Activated CD8-positive, alpha-beta memory T cell treated with anti-CD3 and anti-CD28 coated beads, Interleukin-2, amount 10 ng/mL, durations not matched to agents 7 days and 5 days (primary cell): ENCODE results near the gene DNAL4. TPM values are rescaled to one million over a fixed set of nuclear protein-coding genes. Genes with fewer than 3 reads are reported as not detected.
A peak's percentile ranks its signal among the peaks of the same experiment; 100 is the strongest.

Source experiments
- ATAC-seq: fragments of 150-1000 bp; cut with Tn5 transposase; one replicate; pipeline ENCODE4 v1.10.0; 2021; ENCODE audit warnings: moderate library complexity
- CTCF ChIA-PET: fragments of 350-600 bp; sonication (Branson Sonifier 250); formaldehyde crosslinking; loops from one replicate; lab custom pipeline; 2021; ENCODE audit warnings: antibody characterized with exemption; lab: Charles Lee
- DNase-seq: peaks from one replicate; pipeline ENCODE4 v3.0.0-alpha.2; 2020
- H3K27ac Mint-ChIP-seq: one replicate; pipeline ENCODE4 v1.8.0; 2021; ENCODE audit warnings: mild to moderate bottlenecking, mixed read lengths
- H3K27me3 Mint-ChIP-seq: one replicate; pipeline ENCODE4 v1.8.0; 2021; ENCODE audit warnings: mixed read lengths
- H3K36me3 Mint-ChIP-seq: one replicate; pipeline ENCODE4 v1.8.0; 2021; ENCODE audit warnings: mild to moderate bottlenecking, mixed read lengths
- H3K4me1 Mint-ChIP-seq: one replicate; pipeline ENCODE4 v1.8.0; 2021; ENCODE audit warnings: mixed read lengths
- H3K4me3 Mint-ChIP-seq: one replicate; pipeline ENCODE4 v1.8.0; 2021; ENCODE audit warnings: mild to moderate bottlenecking, moderate library complexity, mixed read lengths
- H3K9me3 Mint-ChIP-seq: one replicate; pipeline ENCODE4 v1.8.0; 2022; ENCODE audit warnings: low read depth, mixed read lengths
- total RNA-seq, 2 experiments: library from RNA; stranded (reverse); gene quantifications; one replicate each; pipeline ENCODE4 v1.2.3, GENCODE V29; 2021

DNAL4 gene
- total RNA-seq, 2 experiments from 2014 or later = 8.2 to 8.9 TPM

- peak overlapping the region; percentile 27 for H3K4me3 Mint-ChIP-seq
- peak overlapping the region; percentile 56 for H3K27ac Mint-ChIP-seq
- H3K4me1 Mint-ChIP-seq = peaks cover 27% of the 10 kb centered on the region
- DNase-seq (peak; percentile 68), ATAC-seq (no peak)
- H3K36me3 Mint-ChIP-seq = peaks cover 20% of the 10 kb centered on the region
- H3K27me3 Mint-ChIP-seq = no peaks in the 10 kb centered on the region
- CTCF ChIA-PET = interaction anchor here (1.8 to 4.3 kb wide), 5 partner anchors 8 to 215 kb away, joined by 4 to 30 read pairs (median 7); no protein-coding TSS in a partner anchor
- no peaks in the 10 kb centered on the region for H3K9me3 Mint-ChIP-seq
Measured at GRCh38 chr22:38758276-38758945, 35.5 kb downstream of the DNAL4 start.

DNA sequence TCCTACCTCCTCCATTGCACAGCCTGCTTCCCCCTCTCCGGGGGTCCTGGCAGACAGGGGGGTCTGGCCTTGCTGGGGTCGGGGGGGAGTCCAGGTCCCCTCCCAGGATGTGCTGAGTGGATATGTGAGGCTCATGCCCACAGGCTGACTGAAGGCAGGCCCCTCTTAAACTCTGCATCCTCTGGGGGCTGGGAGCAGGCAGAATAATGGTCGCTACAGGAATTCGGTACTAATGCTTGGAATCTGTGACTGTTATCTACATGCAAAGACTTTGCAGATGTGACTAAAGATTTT is 36.5 kb downstream of the DNAL4 start:
- CTCF ChIA-PET = interaction anchor here (1.8 to 4.3 kb wide), 4 partner anchors 9 to 216 kb away, joined by 4 to 30 read pairs (median 11); no protein-coding TSS in a partner anchor
- Mint-ChIP-seq H3K36me3 (peaks cover 25% of the 10 kb centered on the region), H3K9me3 (no peaks in the 10 kb centered on the region), H3K4me1 (peaks cover 33% of the 10 kb centered on the region), H3K27me3 (no peaks in the 10 kb centered on the region), H3K27ac (peak overlapping the region; percentile 94), H3K4me3 (peak overlapping the region; percentile 84)
- no peak for ATAC-seq
- no peak for DNase-seq

DNA sequence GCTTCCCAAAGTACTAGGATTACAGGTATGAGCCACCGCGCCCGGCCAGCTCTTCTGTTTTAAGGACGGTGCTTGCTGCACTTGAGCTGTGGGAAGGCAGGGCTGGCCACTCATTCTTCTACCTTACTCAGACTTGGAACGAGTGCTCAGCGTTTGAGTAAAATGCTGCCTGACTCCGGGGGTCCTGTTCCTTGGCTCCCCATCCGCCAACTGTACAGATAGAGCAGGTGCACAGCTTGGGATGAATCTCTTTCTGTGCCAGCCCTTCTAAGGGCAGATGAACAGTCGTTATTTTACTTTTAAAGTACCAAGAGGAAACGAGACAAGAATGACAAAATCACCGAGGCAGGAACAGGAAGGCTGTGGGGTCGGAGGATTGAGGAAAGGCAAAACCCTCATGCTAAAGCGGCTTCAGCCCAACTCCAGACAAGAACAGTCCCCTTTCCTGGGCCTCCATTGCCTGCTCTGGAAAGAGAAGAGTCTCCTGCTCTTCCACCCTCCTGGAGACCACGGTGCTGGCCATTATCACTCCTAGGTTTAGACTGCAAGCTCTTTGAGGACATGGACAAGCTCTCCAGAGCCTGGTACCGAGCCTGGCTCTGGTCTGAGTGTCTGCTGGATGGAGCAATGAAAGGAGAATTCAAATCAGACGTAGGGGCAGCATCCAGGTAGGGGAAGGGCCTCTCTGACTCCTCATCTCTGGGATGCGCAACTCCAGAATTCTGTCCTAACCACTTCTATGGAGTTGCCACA is 37.1 kb downstream of the DNAL4 start:
- peak overlapping the region; percentile 84 for H3K4me3 Mint-ChIP-seq
- peaks cover 30% of the 10 kb centered on the region for H3K36me3 Mint-ChIP-seq
- DNase-seq = peak; percentile 65
- no peak for ATAC-seq
- H3K4me1 Mint-ChIP-seq = peaks cover 37% of the 10 kb centered on the region
- no peaks in the 10 kb centered on the region for H3K27me3 Mint-ChIP-seq
- H3K27ac Mint-ChIP-seq = peak overlapping the region; percentile 94
- H3K9me3 Mint-ChIP-seq = no peaks in the 10 kb centered on the region
- CTCF ChIA-PET = interaction anchor here (0.9 to 4.3 kb wide), 7 partner anchors 9 to 113 kb away, joined by 3 to 30 read pairs (median 6); no protein-coding TSS in a partner anchor

GRCh38 chr22:38755911-38756532 is 37.9 kb downstream of the DNAL4 start, which contains the start of gene SUN2:
Gene SUN2, minus strand, starts transcription at chr22:38755998. Its CDS starts 3,370 bp downstream, at chr22:38752628.
- Mint-ChIP-seq H3K4me1 (peaks cover 45% of the 10 kb centered on the region), H3K4me3 (peak within 1 kb of the TSS; percentile 92), H3K27me3 (no peaks in the 10 kb centered on the region), H3K36me3 (peaks cover 39% of the 10 kb centered on the region), H3K27ac (peak within 1 kb of the TSS; percentile 99), H3K9me3 (no peaks in the 10 kb centered on the region)
- peak; percentile 96 for DNase-seq
- ATAC-seq = peak; percentile 79
- CTCF ChIA-PET = interaction anchor here (0.9 to 2.6 kb wide), 5 partner anchors 10 to 31 kb away, joined by 3 to 16 read pairs (median 4); no protein-coding TSS in a partner anchor

DNA sequence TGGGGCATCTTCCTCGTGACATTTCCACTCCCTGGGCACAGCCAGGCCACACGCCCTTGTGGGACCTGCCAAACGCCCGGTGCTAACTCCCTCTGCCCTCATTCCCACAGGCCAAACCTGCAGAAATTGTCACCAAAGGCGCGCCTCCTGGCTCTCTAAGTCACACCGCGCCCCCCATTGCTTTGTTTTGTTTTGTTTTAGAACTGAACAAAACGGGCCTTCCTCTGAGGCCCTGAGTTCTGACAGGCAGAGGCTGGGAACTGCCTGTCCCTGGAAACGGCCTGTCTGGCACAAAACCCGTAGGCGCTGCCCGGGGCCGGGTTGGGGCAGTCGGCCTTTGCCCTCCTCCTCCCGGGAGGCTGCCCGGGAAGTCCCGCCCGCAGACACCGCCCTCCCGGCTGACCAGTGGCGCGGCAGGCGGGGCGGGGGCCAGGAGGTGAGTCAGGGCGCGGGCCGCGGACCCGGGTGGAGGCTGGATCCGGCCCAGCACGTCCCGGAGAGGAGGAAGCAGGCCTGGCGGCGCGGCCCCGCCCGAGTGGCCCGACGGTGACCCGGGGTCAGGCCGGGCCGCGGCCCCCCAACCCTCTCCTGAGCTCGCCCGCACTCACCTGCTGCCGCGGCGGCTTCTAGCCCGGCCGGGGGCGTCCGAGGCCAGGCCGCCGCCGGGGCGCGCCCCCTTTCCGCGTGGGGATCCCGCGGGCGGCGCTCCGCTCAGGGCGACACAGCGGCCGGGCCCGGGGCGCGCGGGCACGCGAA is 38.6 kb downstream of the DNAL4 start:
- DNase-seq (peak; percentile 77), ATAC-seq (peak; percentile 20)
- peak overlapping the region; percentile 92 for H3K4me3 Mint-ChIP-seq
- CTCF ChIA-PET = interaction anchor here (2.5 to 2.6 kb wide), 2 partner anchors 11 to 14 kb away, joined by 7 to 16 read pairs; no protein-coding TSS in a partner anchor
- peak overlapping the region; percentile 99 for H3K27ac Mint-ChIP-seq
- peaks cover 52% of the 10 kb centered on the region for H3K4me1 Mint-ChIP-seq
- peaks cover 44% of the 10 kb centered on the region for H3K36me3 Mint-ChIP-seq
- no peaks in the 10 kb centered on the region for H3K27me3 Mint-ChIP-seq
- H3K9me3 Mint-ChIP-seq = no peaks in the 10 kb centered on the region

GRCh38 chr22:38754751-38755154 is 39.2 kb downstream of the DNAL4 start:
- H3K9me3 Mint-ChIP-seq = no peaks in the 10 kb centered on the region
- H3K27me3 Mint-ChIP-seq = no peaks in the 10 kb centered on the region
- H3K4me1 Mint-ChIP-seq = peaks cover 58% of the 10 kb centered on the region
- ATAC-seq (no peak), DNase-seq (peak; percentile 56)
- H3K36me3 Mint-ChIP-seq = peaks cover 50% of the 10 kb centered on the region
- CTCF ChIA-PET = interaction anchor here (1.1 to 2.5 kb wide), 3 partner anchors 14 to 73 kb away, joined by 3 to 7 read pairs (median 4); partner anchors contain the start of gene TOMM22
- H3K27ac Mint-ChIP-seq = peak overlapping the region; percentile 99
- peak overlapping the region; percentile 92 for H3K4me3 Mint-ChIP-seq

- DNase-seq (peak; percentile 58), ATAC-seq (no peak)
- CTCF ChIA-PET = interaction anchor here (1.1 to 4.6 kb wide), 5 partner anchors 13 to 115 kb away, joined by 3 to 31 read pairs (median 7); partner anchors contain the start of gene TOMM22
- peak overlapping the region; percentile 99 for H3K27ac Mint-ChIP-seq
- peaks cover 56% of the 10 kb centered on the region for H3K36me3 Mint-ChIP-seq
- no peaks in the 10 kb centered on the region for H3K27me3 Mint-ChIP-seq
- H3K4me1 Mint-ChIP-seq = peaks cover 62% of the 10 kb centered on the region
- H3K4me3 Mint-ChIP-seq = peak overlapping the region; percentile 92
- H3K9me3 Mint-ChIP-seq = no peaks in the 10 kb centered on the region
Measured at GRCh38 chr22:38753948-38754750, 39.8 kb downstream of the DNAL4 start.

DNA sequence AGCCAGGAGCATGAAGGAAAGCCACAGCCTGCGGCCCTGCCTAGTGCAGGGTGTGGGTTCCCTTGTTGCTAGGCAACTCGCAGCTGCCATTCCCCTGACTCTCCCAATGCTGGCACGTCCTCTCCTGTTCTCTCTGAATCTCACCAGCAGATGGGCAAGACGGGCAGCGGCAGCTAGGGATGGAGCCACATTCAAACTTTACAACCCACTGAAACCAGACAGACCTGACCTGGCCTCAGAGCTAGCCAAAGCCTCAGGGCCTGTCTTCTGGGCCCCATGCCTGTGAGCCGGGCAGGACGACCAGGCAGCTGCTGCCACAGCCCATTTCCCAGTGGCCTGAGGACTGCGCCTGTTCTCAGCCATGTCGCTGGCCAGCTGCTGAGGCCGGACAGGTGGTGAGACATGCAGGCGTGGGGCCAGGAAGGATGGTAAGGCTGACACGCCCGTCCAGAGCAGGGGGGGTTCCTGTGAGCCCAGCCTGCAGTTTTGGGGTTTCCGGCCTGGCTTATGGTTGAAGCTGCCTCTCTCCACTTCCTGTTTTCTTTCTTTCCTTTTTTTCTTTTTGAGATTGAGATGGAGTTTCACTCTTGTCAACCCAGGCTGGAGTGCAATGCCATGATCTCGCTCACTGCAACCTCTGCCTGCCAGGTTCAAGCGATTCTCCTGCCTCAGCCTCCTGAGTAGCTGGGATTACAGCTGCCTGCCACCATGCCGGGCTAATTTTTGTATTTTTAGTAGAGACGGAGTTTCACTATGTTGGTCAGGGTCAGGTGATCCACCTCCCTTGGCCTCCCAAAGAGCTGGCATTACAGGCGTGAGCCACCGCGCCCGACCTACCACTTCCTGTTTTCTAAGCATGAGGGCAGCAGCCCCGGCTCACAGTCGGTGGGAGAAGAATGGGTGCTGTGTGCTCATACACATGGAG is 42.3 kb downstream of the DNAL4 start:
- Mint-ChIP-seq H3K4me3 (peak overlapping the region; percentile 92), H3K27ac (peak overlapping the region; percentile 99), H3K27me3 (no peaks in the 10 kb centered on the region), H3K36me3 (peaks cover 71% of the 10 kb centered on the region), H3K4me1 (peaks cover 55% of the 10 kb centered on the region), H3K9me3 (no peaks in the 10 kb centered on the region)
- DNase-seq = peak; percentile 93
- peak; percentile 50 for ATAC-seq
- CTCF ChIA-PET = interaction anchor here (0.7 to 4.6 kb wide), 10 partner anchors 9 to 118 kb away, joined by 3 to 31 read pairs (median 6); partner anchors contain the start of gene GTPBP1

- Mint-ChIP-seq H3K27ac (peak overlapping the region; percentile 99), H3K27me3 (no peaks in the 10 kb centered on the region), H3K4me1 (peaks cover 56% of the 10 kb centered on the region), H3K9me3 (no peaks in the 10 kb centered on the region), H3K36me3 (peaks cover 76% of the 10 kb centered on the region), H3K4me3 (peak overlapping the region; percentile 92)
- DNase-seq (no peak), ATAC-seq (no peak)
- CTCF ChIA-PET = interaction anchor here (0.7 to 4.6 kb wide), 9 partner anchors 8 to 118 kb away, joined by 3 to 31 read pairs (median 7); partner anchors contain the start of gene GTPBP1
Measured at GRCh38 chr22:38751066-38751421, 42.9 kb downstream of the DNAL4 start.

- Mint-ChIP-seq H3K27me3 (no peaks in the 10 kb centered on the region), H3K9me3 (no peaks in the 10 kb centered on the region), H3K36me3 (peaks cover 79% of the 10 kb centered on the region), H3K27ac (peak overlapping the region; percentile 99), H3K4me3 (peak overlapping the region; percentile 92), H3K4me1 (peaks cover 60% of the 10 kb centered on the region)
- CTCF ChIA-PET = interaction anchor here (1.1 to 4.6 kb wide), 6 partner anchors 13 to 119 kb away, joined by 4 to 31 read pairs (median 15); partner anchors contain the start of gene GTPBP1
- DNase-seq (no peak), ATAC-seq (no peak)
Measured at GRCh38 chr22:38750638-38751037, 43.3 kb downstream of the DNAL4 start.

GRCh38 chr22:38750104-38750503 is 43.8 kb downstream of the DNAL4 start:
- CTCF ChIA-PET = interaction anchor here (1.1 to 4.6 kb wide), 5 partner anchors 13 to 119 kb away, joined by 4 to 31 read pairs (median 20); no protein-coding TSS in a partner anchor
- ATAC-seq (no peak), DNase-seq (no peak)
- no peaks in the 10 kb centered on the region for H3K9me3 Mint-ChIP-seq
- H3K27ac Mint-ChIP-seq = peak overlapping the region; percentile 74
- peaks cover 83% of the 10 kb centered on the region for H3K36me3 Mint-ChIP-seq
- H3K4me1 Mint-ChIP-seq = peaks cover 63% of the 10 kb centered on the region
- H3K4me3 Mint-ChIP-seq = peak overlapping the region; percentile 36
- no peaks in the 10 kb centered on the region for H3K27me3 Mint-ChIP-seq
